HS-27A (cell line): ENCODE data around the gene SNTG2.
"Not testable (repeated sequence)": the region's sequence is repeated elsewhere in the genome, so short reads cannot be mapped to it uniquely, and the experiment has no call there.

ENCODE experiments used
- DNase-seq: peaks from one replicate; pipeline ENCODE4 v3.0.0-alpha.2; 2012; ENCODE audit warnings: low read depth, missing footprints

The SNTG2 gene

DNA sequence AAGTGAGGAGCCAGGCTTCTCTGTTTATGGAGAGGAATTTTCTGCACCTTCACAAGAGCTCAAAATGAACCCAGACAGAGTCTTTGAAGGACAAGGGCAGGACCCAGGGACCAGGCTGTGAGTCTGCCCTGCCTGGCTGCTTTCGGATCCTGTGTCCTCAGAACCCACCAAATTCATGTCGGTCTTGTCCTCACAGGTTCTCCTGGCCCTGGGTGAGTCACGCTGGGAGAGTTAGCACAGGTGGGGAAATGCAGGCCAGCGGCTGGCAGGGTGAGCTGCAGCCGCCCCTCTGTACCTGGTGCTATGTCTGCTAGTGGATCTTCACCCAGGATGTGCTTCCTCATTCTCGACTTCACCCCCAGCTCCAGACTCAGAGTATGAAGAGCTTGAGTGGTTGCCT, 426.8 kb downstream of the SNTG2 start:
- no peak for DNase-seq

DNA sequence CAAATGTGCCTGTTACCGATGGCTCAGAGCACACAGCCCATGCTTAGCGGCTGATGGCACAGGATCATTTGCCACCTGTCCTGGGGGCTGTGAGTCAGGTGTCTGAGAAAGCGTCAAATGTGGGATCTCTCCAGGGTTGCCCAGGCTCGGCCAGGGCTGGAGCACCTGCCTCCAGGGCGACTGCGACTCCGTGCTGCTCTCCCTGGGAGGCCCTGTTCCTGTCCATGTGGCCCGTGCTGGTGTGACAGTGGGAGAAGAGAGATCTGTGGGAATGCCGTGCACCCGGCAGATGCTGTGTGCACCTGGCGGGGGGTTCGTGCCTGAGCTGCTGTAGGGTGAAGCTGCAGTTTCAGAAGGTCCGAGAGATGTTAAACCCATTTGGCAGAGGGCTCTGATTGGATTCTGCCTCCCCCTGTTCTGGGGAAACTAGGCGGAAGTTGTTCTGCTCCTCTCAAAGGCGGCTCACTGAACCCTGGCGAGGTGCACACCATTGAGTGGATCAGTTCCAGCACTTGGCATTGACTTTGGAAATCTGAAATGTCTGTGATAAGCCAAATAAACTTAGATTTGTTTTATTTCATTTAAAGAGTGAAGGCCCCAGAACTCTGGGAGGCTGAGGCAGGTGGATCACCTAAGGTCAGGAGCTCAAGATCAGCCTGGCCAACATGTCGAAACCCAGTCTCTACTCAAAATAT, 428.0 kb downstream of the SNTG2 start:
- no peak for DNase-seq

DNA sequence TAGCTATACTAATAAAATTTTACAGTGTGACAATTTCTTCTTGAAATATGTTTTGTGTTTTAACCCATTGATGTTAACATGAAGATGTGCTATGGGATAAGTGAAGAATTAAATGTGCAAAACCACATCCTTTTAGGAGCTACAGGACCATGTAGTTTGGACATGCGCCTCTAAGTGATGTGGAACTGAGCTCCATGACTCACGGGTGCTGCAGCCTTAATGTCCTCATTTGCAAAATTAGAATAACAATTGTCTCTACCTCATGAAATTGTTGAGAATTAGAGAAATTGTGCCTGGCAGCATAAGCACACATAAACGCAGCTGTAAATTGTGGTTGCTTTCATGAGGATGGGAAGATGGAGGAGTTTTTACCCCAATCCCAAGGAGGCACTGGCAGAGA, 431.0 kb downstream of the SNTG2 start:
- no peak for DNase-seq

DNA sequence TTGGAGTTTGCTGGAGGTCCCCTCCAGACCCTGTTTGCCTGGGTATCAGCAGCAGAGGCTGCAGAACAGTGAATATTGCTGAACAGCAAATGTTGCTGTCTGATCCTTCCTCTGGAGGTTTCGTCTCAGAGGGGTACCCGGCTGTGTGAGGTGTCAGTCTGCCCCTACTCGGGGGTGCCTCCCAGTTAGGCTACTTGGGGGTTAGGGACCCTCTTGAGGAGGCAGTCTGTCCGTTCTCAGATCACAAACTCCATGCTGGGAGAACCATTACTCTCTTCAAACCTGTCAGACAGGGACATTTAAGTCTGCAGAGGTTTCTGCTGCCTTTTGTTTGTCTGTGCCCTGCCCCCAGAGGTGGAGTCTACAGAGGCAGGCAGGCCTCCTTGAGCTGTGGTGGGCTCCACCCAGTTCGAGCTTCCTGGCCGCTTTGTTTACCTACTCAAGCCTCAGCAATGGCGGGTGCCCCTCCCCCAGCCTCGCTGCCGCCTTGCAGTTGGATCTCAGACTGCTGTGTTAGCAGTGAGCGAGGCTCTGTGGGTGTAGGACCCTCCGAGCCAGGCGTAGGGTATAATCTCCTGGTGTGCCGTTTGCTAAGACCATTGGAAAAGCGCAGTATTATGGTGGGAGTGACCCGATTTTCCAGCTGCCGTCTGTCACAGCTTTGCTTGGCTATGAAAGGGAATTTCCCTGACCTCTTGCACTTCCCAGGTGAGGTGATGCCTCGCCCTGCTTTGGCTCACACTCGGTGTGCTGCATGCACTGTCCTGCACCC, 437.5 kb downstream of the SNTG2 start:
- not testable (repeated sequence) for DNase-seq

DNA sequence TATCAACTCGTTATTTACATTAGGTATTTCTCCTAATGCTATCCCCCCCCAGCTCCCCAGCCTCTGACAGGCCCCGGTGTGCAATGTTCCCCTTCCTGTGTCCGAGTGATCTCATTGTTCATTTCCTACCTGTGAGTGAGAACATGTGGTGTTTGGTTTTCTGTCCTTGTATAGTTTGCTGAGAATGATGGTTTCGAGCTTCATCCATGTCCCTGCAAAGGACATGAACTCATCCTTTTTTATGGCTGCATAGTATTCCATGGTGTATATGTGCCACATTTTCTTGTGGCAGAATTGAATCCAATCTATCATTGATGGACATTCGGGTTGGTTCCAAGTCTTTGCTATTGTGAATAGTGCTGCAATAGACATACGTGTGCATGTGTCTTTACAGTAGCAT, 439.5 kb downstream of the SNTG2 start:
- not testable (repeated sequence) for DNase-seq

DNA sequence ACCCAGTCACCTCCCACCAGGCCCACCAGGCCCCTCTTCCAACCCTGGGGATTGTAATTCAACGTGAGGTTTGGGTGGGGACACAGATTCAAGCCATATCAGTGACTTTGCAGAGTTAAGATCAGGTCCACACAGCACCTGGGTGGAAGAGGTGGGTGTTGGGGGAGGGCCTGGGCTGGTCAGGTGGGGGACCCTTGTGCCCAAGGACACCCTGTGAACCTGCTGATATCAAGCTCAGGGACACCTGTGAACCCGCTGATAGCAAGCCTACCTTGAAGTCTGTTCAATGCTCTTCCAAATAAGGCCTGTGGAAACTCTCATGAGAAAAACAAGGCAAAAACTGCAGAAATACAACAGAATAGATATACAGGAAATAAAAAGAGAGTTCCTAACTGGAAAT, 442.7 kb downstream of the SNTG2 start:
- DNase-seq, result no peak

DNA sequence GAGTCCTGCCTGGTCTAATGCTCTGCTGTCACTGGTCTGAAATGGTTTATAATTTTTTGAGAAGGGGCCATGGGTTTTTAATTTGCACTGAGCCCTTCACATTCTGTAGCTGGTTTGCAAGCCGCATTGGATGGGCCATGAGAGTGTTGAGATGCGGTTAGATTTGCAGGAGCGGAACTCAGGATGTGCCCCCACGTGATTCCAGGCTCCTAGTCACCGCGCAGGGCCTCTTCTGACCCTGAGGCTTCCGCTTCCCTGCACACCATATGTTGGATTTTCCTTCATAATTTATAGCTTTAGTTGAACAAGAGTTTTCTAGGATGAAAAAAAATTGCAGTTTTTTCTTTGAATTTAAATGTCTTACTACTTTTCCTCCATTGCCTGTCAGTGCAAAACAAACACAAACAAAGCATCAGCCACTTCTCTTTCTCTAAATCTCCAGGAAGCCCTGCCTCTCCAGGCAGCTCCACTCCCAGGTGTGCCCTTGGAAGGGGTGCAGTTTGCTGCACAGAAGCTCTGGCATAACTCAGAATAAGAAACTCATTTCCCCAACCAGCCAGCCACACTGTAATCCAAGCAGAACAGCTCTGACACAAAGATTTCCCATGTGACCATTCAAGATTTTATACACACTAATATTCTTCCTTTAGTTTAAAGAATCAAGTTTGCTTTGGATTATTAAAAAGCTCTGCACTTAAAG, 444.2 kb downstream of the SNTG2 start:
- DNase-seq, result no peak

DNA sequence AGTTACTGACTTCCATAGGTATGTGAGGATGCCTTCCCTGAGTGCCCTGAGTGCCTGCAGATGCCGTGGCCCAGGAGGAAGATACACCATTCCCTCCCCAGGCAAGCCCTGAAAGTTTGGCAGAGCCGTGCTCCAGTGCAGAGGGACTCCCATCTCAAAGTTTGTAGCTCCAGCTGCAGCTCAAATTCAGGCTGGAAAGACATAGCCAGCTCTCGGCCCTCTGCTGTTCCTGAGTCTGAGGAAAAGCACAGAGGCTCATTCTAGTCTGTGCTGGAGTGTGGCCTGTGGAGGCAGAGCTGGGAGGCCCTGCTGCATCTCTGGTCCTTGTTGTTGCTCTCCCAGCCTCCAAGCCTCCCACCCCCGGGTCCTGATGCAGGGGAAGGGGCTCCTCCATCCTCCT, 446.7 kb downstream of the SNTG2 start:
- DNase-seq, result no peak

DNA sequence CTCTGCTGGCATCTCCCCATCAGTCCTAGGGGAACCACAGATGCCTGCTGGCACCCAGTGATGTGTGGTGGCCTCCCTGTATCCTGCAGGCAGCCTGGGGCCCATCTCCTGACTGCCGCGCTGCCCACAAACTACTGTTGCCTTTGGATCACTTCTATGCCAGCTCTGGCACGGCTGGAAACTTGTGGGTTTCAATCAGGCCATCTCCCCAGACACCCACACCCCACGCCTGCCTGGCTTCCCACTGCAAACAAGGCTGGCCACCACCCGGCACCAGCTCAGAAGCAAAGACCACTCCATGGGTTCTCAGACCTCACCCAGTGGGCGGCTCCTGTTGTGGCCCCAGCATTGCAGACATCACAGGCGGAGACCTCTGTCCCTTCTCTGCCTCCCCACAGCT, 447.5 kb downstream of the SNTG2 start:
- DNase-seq, result no peak

DNA sequence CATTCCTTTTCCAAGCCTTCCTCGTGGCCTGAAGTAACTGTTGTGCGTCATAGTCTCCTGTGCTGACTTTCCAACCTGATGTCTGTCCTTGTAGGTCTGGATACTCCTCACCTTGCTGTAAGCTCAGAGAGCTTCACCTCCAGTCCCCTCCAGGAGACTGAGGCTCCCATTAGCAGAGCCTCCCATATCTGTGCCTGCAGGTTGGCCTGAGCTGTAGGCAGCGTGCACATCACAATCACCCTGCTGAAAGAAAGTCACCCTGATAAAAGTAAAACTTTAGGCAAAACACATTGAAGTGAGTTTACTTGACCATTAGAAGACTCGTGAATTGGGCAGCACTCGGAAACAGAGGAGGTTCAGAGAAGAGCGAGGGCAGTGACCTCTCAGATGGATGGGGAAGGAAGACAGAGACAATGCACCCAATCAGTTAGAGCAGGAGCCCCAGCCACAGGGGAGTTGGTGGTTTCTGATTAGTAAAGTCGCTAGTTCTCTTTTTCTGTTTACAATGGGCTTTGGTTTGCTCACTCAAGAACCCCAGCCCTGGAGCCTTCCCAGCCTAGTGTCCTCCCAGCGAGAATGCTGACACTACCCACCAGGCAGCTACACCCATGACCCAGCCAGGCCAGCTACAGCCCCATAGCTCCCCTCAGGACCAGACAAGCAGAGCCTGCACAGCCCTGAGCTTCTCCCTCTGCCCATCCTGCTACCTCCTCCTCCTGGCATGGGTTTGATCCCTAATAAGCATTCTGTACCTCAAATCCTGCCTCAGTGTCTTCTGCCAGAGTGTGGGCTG, 450.5 kb downstream of the SNTG2 start:
- DNase-seq, result no peak

DNA sequence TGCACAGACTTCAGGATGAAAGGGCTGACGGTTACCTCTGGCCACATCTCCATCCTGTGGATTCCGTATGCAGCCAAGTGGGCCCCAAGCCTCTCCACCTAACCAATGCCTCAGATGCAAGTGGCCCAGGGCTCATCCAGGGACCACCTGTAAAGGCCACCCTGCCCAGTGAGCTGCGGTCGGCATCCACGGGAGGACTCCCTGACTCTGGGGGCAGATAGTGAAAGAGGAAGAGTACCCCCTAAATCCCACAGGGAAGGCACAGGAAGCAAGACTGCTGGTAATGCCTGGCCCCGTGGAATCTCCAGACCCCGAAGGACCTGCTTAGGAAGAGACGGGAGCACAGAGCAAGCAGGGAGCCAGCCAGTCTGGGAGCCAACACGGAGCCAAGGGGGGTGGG, 451.4 kb downstream of the SNTG2 start:
- DNase-seq, result no peak

DNA sequence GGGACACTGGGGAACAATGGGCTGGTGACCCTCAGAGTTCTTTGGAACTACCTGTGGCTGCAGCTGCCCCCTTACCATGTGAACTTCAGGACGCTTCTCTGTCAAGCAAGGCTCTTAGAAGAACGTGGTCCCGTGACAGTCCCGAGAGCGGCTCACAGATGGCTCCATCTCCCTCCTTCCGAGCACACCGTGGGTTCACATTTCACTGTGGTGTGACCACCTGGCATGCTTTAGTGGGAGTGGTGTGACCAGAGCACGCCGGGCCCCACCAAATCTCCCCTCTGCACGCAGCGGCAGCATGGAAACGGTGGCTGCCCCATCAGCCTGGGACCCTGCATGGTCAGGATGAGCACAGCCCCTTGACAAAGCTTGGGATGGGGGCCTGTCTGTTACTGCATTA, 452.9 kb downstream of the SNTG2 start:
- DNase-seq, result no peak

DNA sequence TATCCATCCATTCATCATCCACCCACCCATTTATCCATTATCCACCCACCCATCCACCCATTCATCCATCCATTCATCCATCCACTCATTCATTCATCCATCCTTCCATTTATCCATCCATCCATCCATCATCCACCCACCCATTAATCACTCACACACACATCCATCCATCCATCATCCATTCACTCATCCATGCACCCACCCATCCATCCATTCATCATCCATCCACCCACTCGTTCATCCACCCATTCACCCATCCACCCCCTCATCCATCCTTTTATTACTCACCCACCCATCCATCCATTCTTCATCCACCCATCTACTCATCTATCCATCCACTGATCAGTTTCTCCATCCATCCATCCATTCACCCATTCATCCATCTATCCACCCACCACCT, 454.5 kb downstream of the SNTG2 start:
- DNase-seq, result no peak

DNA sequence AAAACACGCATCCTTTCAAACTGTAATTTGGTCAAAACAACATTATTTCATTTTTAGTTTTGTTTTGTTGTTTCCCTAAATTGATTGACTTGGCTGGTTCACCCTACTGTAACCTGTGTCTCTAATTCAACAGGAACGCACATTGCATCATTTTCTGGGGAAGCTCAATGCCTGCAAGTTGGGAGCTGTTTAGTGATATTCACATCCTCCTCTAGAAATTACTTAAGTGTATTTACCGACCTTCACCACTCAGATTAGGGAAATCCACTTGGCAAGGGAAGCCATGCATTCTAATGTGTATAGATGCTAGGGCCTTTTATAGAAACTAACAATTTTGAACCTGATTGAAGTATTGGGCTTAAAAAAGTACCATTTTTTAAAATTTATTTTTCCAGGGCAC, 455.3 kb downstream of the SNTG2 start:
- no peak for DNase-seq

DNA sequence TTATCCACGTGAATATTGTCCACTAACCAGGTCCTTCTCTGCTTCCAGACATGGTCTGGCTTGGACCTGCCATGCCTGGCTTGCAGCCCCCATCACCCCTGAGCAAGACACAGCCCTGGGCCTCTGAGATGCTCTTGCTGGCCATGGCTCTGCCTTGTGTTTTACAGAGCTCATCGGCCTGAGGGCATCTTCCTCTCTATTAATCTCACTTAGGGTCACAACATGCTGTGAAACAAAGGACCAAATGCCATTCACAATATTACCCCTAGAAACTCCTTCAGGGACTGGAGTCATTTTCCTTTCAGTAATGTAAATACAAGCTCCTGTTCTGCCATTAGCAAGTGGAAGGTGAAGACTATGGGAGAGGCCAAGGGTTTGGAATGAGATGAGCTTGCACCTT, 455.8 kb downstream of the SNTG2 start:
- DNase-seq, result no peak

DNA sequence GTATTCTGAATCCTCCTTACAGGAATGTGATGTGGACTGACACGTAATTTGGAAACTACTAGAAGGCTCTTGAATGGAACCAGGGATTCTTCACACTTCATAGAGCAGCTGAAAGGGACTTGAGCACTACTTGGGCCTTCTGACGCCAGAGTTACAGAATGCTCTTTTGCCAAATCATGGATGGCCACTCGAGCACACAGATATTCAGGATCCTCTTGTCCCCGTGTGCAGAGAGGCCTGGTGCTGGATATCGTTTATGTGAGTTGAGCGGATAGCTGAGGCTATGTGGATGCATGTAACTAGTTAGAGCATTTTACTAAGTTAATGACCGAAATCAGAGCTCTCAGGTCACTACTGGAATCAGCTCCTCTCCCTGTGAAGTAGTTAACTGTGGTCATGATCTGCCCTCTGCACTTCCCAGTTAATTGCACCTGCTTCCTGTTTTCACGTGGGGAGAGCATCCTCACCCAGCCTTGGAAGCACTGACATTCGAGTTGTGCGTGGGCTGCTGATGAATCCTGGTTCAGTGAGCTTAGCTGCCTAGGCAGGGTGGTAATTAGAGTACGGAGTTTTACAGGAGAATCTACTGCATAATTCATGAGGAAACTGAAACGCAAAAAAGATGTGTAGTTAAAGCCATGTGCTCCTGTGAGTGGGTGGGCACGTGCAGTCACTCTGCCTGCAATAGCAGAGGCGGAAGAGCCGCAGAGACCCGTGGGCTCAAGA, 457.5 kb downstream of the SNTG2 start:
- DNase-seq, result no peak

DNA sequence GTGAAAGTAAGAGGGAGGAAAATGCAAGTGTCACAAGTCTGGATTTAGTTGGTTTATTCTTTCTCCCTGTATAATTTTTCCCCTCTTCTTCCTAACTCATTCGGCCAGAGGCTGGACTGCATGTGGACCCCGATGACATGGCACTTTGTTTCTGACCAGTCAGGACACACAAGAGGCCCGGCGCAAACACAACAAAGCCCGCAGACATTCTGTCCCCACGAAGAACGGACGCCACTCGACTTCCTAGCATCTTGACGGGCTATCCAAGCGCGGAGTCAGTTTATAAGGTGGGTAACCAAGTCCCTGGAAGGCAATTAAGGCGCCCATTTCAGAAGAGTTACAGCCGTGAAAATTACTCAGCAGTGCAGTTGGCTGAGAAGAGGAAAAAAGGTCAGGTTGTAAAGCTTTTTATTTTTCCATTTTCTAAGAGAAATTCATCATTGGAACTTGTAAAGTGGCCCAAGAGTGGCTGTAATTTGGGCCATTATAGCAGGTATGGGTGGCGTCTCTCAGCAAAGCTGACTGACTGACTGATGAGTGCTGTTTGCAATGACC, 462.6 kb downstream of the SNTG2 start, which contains the start of gene TPO:
Gene TPO (plus strand): TSS at position 308 of the 555 bp plus-strand sequence. CDS start 946 bp downstream, outside the sequence.
- DNase-seq, result no peak

DNA sequence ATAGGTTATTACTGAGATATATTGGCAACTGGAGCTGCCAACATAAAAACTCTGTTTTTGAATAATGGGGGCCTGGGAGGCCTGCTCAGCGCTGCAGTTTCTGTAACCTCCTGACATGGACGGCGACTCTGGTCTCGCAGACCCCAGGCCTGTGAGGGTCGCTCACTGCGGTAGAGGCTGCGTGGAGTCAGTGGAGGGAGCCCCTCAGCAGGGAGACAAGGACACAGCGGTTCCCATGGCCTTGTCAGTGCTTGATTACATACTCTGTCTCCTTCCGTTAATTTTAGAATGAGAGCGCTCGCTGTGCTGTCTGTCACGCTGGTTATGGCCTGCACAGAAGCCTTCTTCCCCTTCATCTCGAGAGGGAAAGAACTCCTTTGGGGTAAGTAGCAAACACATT, 463.5 kb downstream of the SNTG2 start:
- DNase-seq, result no peak

DNA sequence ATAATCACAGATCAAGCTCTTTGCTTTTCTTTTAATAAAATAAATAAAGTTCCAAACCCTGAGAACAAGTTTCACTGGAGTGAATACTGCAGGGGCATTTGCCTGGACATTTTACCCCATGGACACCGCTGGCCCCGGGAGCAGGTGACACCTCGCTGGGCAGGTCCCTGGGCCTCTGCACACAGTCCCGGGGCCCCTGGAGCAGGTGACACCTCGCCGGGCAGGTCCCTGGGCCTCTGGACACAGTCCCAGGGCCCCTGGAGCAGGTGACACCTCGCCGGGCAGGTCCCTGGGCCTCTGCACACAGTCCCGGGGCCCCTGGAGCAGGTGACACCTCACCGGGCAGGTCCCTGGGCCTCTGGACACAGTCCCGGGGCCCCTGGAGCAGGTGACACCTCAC, 464.3 kb downstream of the SNTG2 start:
- not testable (repeated sequence) for DNase-seq

DNA sequence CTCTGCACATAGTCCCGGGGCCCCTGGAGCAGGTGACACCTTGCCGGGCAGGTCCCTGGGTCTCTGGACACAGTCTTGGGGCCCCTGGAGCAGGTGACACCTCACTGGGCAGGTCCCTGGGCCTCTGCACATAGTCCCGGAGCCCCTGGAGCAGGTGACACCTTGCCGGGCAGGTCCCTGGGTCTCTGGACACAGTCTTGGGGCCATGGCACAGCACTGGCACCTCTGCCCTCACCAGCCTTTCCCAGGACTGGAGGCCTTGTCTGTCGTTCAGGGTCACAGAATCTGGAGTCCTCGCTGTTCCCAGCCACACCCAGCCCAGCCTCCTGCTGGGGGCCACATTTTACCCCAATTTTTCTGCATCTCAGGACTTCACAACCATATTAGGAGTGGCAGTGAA, 464.9 kb downstream of the SNTG2 start:
- DNase-seq, result no peak
